ENCODE data around the gene RSBN1.

Gene RSBN1

DNA sequence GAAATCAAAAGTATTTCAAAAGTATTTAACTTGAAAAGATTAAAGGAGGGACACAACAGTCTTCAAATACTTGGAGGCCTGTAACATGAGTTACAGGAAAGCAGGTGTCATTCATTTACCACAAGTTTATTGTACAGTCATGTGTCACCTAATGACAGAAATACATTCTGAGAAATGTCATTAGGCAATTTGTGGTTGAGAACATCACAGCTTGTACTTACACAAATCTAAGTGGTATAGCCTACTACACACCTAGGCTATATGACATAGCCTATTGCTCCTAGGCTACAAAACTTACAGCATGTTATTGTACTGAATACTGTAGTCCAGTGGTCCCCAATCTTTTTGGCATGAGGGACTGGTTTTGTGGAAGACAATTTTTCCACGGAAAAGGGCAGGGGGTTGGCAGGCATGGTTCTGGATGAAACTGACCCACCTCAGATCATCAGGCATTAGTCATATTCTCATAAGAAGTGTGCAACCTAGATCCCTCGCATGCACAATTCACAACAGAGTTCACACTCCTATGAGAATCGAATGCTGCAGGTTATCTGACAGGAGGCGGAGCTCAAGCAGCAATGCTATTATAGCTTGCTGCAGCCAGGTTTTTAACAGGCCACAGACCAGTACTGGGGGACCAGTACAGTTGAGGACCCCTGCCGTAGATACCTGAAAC is 28.0 kb downstream of the RSBN1 start:
- Histone ChIP-seq H3K4me1 (ENCODE audit: insufficient read depth, low read length) (no peaks in the 10 kb centered on the region), H3K9me3 (ENCODE audit: low read length) (no peaks in the 10 kb centered on the region), H3K27me3 (ENCODE audit: insufficient read depth, low read length) (no peaks in the 10 kb centered on the region), H2AFZ (ENCODE audit: low read depth, low read length) (no peak overlapping the region), H3K4me3 (ENCODE audit: low read length) (no peak overlapping the region), H3K36me3 (ENCODE audit: insufficient read depth, low read length) (peaks cover 6% of the 10 kb centered on the region)

DNA sequence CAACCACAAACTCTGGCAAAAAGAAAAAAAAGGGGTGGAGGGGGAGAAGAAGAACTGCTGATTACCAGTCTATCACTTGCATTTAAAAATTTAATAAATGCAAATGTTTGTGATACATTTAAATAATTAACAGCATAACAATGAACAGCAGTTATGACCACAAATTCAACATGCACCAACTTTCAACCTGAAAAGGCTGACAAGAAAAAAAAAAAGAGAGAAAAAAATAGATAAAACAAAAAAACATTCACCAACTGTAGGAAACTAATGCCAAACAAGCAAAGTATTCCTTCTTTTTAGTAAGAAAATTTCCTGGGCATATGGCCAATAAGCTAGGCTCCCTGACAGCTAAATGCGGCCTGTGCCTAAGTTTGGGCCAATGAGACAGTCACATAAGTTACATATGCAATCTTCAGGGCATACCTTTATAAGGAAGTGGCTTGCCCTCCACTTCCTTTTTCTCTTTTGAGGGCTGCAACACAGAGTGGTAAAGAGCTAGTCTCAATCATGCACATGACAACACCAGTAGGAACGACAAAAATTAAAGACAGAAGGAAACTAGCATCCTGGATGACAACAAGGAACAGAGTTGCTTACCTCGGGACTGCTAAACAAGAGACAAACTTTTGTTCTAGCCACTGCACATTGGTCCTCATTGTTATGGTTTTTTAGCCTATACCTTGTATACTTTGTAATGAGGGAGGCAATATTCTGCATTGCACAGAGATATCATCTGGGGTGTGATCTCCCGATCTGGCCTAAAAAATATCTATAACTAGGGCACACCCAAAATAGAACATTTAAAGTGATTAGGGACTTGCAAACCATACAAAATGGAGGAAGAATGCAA is 28.8 kb downstream of the RSBN1 start:
- Histone ChIP-seq H3K4me1 (ENCODE audit: insufficient read depth, low read length) (no peaks in the 10 kb centered on the region), H3K27me3 (ENCODE audit: insufficient read depth, low read length) (no peaks in the 10 kb centered on the region), H2AFZ (ENCODE audit: low read depth, low read length) (no peak overlapping the region), H3K4me3 (ENCODE audit: low read length) (no peak overlapping the region), H3K9me3 (ENCODE audit: low read length) (no peaks in the 10 kb centered on the region), H3K36me3 (ENCODE audit: insufficient read depth, low read length) (peaks cover 4% of the 10 kb centered on the region)

DNA sequence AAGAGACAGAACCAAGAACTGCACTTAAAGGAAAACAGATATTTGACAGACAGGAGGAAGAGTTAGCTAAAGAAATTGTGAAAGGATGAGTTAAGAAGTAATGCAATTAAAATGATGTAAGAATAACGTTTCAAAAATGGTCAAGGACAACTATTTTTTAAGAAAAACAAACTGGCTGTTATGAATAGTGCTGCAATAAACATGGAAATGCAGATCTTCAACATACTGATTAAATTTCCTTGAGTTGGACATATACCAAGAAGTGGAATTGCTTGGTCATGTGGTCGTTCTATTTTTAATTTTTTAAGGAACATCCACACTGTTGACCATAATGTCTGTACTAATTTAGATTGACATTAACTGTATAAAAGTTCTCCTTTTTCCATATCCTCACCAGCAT is 29.9 kb downstream of the RSBN1 start:
- Histone ChIP-seq H3K4me3 (ENCODE audit: low read length) (no peak overlapping the region), H3K27me3 (ENCODE audit: insufficient read depth, low read length) (no peaks in the 10 kb centered on the region), H3K36me3 (ENCODE audit: insufficient read depth, low read length) (peaks cover 6% of the 10 kb centered on the region)

DNA sequence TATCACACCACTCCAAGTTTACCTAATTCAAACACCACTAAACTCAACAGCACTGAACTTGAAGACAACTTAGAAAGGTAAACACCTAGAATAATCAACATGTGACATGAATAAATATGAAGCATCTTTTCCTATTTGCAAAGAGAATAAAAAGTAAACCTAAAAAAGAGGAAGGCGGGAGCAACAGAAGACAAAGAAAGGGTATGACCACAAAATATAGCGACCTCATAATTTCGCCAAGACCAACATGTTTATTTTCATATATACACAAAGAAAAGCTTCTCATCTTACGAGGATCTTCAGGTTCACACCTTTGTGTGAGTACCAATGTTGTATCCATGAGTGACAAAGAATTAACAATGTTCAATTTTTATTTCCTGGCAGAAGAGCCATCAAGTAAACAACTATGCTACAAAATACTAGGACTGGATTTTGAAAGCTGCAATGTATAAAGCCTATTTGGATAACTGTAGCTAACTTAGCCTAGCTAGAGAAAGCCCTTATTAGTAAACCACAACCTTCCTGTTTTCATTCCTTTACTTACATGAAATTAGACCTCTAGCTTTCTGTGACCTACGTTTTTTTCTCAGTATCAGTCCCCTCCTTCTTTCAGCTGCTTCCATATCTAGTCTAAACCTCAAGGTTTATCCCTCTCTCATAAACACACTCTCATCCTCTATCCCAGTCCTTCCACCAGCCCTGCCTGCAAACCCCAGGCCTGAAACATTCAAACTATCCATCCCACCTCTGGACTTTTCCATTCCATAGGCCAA is 31.7 kb downstream of the RSBN1 start:
- Histone ChIP-seq H3K4me1 (ENCODE audit: insufficient read depth, low read length) (no peaks in the 10 kb centered on the region), H2AFZ (ENCODE audit: low read depth, low read length) (no peak overlapping the region), H3K36me3 (ENCODE audit: insufficient read depth, low read length) (peaks cover 20% of the 10 kb centered on the region), H3K27me3 (ENCODE audit: insufficient read depth, low read length) (no peaks in the 10 kb centered on the region), H3K4me3 (ENCODE audit: low read length) (no peak overlapping the region), H3K9me3 (ENCODE audit: low read length) (no peaks in the 10 kb centered on the region)

More for the DNA sequence above, 29.9 kb downstream of the RSBN1 start:
- Histone ChIP-seq H2AFZ (ENCODE audit: low read depth, low read length) (no peak overlapping the region), H3K9me3 (ENCODE audit: low read length) (no peaks in the 10 kb centered on the region), H3K4me1 (ENCODE audit: insufficient read depth, low read length) (no peaks in the 10 kb centered on the region)

DNA sequence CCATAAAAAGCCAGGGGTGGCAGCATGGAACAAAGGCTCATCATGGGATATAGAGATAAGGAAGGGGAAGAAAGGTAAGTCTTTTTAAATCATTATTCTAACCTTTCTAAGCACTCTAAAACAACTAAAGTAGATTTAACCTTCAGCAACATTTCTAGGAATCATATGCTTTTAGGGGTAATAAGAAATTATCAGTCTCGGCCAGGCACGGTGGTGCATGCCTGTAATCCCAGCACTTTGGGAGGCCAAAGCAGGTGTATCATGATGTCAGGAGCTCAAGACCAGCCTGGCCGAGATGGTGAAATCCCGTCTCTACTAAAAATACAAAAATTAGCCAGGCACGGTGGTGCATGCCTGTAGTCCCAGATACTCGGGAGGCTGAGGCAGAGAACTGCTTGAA is 32.7 kb downstream of the RSBN1 start:
- no peak overlapping the region for H3K4me3 ChIP-seq (ENCODE audit: low read length)
- H2AFZ ChIP-seq (ENCODE audit: low read depth, low read length): no peak overlapping the region
- H3K9me3 ChIP-seq (ENCODE audit: low read length): no peaks in the 10 kb centered on the region
- H3K4me1 ChIP-seq (ENCODE audit: insufficient read depth, low read length): no peaks in the 10 kb centered on the region
- H3K36me3 ChIP-seq (ENCODE audit: insufficient read depth, low read length): peaks cover 24% of the 10 kb centered on the region
- H3K27me3 ChIP-seq (ENCODE audit: insufficient read depth, low read length): no peaks in the 10 kb centered on the region

DNA sequence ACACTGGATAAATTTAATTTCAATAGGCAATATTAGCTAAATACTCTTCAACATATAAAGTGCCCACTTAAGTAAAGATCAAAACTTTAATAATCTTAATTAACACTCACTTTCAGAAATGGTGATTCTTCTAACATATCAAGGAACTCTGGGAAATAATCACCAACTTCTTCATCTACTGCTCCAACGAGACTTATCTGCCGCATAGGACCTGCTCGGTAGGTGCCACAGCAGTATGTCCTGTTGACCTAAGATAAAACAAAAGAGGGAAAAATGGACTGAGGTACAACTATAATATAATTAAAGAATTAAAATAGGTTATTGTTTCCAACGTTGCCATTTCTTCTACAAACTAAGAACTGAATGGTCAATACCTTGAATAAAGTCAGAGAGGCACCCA is 34.7 kb downstream of the RSBN1 start:
- no peak overlapping the region for H3K4me3 ChIP-seq (ENCODE audit: low read length)

DNA sequence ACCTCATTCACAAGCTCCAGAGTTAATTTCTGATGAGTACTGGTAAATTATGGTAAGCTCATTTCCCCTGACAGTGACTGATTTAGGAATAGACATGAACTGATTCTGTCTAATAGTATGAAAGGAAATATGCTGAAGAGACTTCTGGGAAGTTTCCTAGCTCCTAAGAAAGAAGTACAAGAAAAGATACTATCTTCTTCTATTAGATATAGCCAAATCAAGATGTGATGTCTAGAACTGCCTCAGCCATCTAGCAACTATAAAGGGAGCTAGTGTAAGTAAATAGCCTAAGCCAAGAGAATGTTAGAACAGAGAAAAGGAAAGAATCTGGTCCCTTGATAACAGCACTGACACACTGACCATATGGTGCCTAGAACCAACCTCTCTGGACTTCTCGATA is 42.2 kb downstream of the RSBN1 start:
- H2AFZ ChIP-seq (ENCODE audit: low read depth, low read length): no peak overlapping the region
- H3K27me3 ChIP-seq (ENCODE audit: insufficient read depth, low read length): no peaks in the 10 kb centered on the region
- peaks cover 34% of the 10 kb centered on the region for H3K36me3 ChIP-seq (ENCODE audit: insufficient read depth, low read length)
- H3K4me3 ChIP-seq (ENCODE audit: low read length): no peak overlapping the region
- peaks cover 40% of the 10 kb centered on the region for H3K4me1 ChIP-seq (ENCODE audit: insufficient read depth, low read length)
- H3K9me3 ChIP-seq (ENCODE audit: low read length): no peaks in the 10 kb centered on the region

More for the DNA sequence above, 34.7 kb downstream of the RSBN1 start:
- Histone ChIP-seq H2AFZ (ENCODE audit: low read depth, low read length) (no peak overlapping the region), H3K36me3 (ENCODE audit: insufficient read depth, low read length) (peaks cover 28% of the 10 kb centered on the region), H3K9me3 (ENCODE audit: low read length) (no peaks in the 10 kb centered on the region), H3K27me3 (ENCODE audit: insufficient read depth, low read length) (no peaks in the 10 kb centered on the region), H3K4me1 (ENCODE audit: insufficient read depth, low read length) (no peaks in the 10 kb centered on the region)

DNA sequence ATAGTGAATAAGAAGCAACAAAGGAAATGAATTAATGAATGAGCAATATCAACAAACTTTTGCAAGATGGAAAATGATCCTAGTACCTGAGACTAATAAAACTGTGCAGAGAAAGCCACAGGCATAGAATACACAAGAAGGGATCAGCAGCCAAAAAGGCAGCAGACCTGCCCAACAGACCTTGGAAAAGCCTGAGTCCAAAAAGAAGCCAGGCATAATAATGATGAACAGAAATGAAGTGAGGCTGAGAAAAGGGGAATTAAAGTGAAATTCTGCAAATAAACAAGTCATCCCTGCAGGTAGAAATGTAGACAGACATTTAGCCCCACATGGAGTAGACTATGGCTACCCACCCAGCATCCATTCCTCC is 42.7 kb downstream of the RSBN1 start:
- H3K36me3 ChIP-seq (ENCODE audit: insufficient read depth, low read length): peaks cover 36% of the 10 kb centered on the region
- no peak overlapping the region for H2AFZ ChIP-seq (ENCODE audit: low read depth, low read length)
- no peaks in the 10 kb centered on the region for H3K9me3 ChIP-seq (ENCODE audit: low read length)
- H3K4me1 ChIP-seq (ENCODE audit: insufficient read depth, low read length): peaks cover 40% of the 10 kb centered on the region
- H3K27me3 ChIP-seq (ENCODE audit: insufficient read depth, low read length): no peaks in the 10 kb centered on the region
- H3K4me3 ChIP-seq (ENCODE audit: low read length): no peak overlapping the region

DNA sequence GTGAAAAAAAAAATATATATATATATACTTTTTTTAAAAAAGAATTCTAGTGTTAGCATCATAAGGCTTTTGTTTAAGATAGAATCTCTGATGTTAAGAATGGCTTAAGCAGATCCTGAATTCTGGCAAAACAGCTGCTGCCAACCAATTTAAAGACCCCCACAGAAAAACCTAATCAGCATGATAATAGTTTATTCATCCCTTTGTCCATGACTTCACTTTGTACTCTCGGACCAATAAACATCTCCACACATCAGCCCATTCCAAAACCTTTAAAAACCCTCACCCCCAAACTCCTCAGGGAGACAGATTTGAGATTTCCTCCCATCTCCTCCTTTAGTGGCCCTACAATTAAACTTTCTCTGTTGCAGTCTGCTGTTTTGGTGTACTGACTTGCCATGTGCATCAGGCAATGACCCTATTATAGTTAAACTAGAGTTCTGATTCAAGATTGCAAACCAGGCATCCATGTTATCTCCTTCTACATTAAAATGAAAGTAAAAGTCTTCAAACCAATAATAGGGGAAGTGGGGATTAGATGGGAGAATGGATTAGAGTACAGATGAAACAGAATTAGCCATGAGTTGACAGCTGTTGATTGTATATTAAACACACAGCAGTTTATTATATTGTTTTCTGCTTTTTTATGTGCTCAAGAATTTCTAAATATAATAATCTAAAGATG is 43.2 kb downstream of the RSBN1 start:
- no peak overlapping the region for H3K4me3 ChIP-seq (ENCODE audit: low read length)
- H2AFZ ChIP-seq (ENCODE audit: low read depth, low read length): no peak overlapping the region
- no peaks in the 10 kb centered on the region for H3K27me3 ChIP-seq (ENCODE audit: insufficient read depth, low read length)
- no peaks in the 10 kb centered on the region for H3K9me3 ChIP-seq (ENCODE audit: low read length)
- H3K4me1 ChIP-seq (ENCODE audit: insufficient read depth, low read length): peaks cover 40% of the 10 kb centered on the region
- H3K36me3 ChIP-seq (ENCODE audit: insufficient read depth, low read length): peaks cover 36% of the 10 kb centered on the region

DNA sequence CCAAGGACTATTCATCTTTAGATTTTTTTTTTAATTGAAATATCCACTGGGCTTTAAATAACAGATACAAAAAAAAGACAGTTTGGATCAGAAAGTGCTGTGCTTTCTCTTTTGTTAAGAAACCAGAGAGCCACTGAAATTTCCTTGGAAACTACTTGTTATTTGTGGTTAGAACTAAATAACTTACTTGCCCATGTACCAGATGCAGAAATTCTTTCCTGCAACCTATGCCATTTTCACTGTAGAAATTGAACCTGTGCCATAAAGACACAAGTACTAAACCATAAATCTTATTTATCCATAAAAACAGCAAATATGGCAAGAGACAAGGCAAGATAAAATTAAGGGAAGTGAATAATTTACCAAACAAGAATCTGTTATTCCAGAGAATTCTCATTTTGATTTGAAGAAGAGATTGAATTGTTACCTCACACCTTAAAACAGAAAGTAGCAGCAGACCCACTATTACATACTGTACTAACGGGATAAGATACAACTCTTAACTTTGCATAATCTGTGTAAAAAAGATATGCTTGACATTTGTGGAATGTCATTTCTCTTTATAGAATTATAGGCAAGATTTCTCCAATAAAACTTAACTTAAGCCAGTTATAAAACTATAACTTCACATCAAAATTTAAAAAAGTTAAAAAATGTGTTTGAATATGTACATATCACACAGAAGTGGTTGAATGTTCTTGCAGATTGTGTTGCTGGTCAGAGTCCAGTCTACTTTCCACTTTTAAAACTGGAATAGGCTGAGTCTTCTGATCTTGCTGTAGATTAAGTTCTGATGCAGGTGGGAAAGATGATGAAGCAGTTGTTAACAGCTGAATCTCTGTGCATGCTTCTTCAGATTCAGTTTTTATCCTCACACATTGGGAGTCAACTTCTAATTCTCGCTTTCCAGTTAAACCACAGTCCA is 46.7 kb downstream of the RSBN1 start:
- H2AFZ ChIP-seq (ENCODE audit: low read depth, low read length): no peak overlapping the region
- H3K27me3 ChIP-seq (ENCODE audit: insufficient read depth, low read length): no peaks in the 10 kb centered on the region
- H3K9me3 ChIP-seq (ENCODE audit: low read length): no peaks in the 10 kb centered on the region
- peaks cover 33% of the 10 kb centered on the region for H3K4me1 ChIP-seq (ENCODE audit: insufficient read depth, low read length)
- peaks cover 35% of the 10 kb centered on the region for H3K36me3 ChIP-seq (ENCODE audit: insufficient read depth, low read length)
- no peak overlapping the region for H3K4me3 ChIP-seq (ENCODE audit: low read length)

DNA sequence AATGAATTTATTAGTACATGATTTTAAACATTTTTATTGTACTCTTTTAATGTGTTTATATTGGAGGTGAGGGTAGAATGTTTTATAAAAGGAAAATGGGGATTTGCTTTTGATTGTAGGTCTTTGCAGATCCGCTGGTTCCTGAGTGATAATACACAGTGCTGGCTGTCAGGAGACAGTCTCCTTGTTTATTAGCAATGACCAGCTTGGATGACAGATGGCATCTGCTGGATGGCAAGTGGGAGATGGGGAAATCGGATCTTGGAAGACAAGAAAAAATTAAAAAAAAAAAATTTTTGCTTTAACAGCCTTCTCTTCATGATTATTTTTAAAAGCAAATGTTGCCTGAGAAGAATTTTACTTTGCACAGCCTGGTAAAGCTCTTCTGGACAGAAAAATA is 48.6 kb downstream of the RSBN1 start:
- no peak overlapping the region for H2AFZ ChIP-seq (ENCODE audit: low read depth, low read length)
- peaks cover 20% of the 10 kb centered on the region for H3K4me1 ChIP-seq (ENCODE audit: insufficient read depth, low read length)
- no peaks in the 10 kb centered on the region for H3K27me3 ChIP-seq (ENCODE audit: insufficient read depth, low read length)
- no peak overlapping the region for H3K4me3 ChIP-seq (ENCODE audit: low read length)
- H3K9me3 ChIP-seq (ENCODE audit: low read length): no peaks in the 10 kb centered on the region
- H3K36me3 ChIP-seq (ENCODE audit: insufficient read depth, low read length): peaks cover 35% of the 10 kb centered on the region

DNA sequence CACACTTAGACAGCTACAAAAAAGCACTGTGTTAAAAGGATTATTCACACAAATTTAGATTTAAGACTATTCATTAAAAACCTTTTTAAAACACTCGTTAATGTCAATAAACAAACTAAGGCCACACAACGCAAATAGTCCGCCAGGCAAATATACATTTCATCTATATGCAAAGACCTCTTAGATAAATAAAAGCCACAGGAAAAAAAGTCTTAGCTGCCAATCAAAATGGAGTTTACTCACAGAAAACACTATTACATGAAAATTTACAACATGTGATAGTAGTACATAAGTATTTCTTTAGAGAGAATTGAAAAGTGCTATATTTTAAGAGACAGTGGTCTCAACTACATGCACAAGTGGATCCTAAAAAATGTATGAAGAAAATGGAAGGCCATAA is 50.3 kb downstream of the RSBN1 start:
- Histone ChIP-seq H3K4me1 (ENCODE audit: insufficient read depth, low read length) (peaks cover 15% of the 10 kb centered on the region), H3K9me3 (ENCODE audit: low read length) (no peaks in the 10 kb centered on the region)

More for the DNA sequence above, 50.3 kb downstream of the RSBN1 start:
- Histone ChIP-seq H2AFZ (ENCODE audit: low read depth, low read length) (no peak overlapping the region), H3K4me3 (ENCODE audit: low read length) (no peak overlapping the region), H3K27me3 (ENCODE audit: insufficient read depth, low read length) (no peaks in the 10 kb centered on the region), H3K36me3 (ENCODE audit: insufficient read depth, low read length) (peaks cover 24% of the 10 kb centered on the region)
